Astrocyte (in vitro differentiated cells and primary cell): ENCODE measurements around the gene PKD1L1. TPM values are rescaled to one million over a fixed set of nuclear protein-coding genes. Genes with fewer than 3 reads are reported as not detected.
A peak's percentile ranks its signal among the peaks of the same experiment; 100 is the strongest.
"Not testable (repeated sequence)": the region's sequence is repeated elsewhere in the genome, so short reads cannot be mapped to it uniquely, and the experiment has no call there.

ENCODE experiments used
- DNase-seq: peaks from one replicate; pipeline ENCODE4 v3.0.0-alpha.2; 2010; ENCODE audit warnings: low read depth
- FAIRE-seq: peaks from 2 replicates; lab custom pipeline; 2011; peaks lifted over from hg19 to GRCh38; lab: Jason Lieb, UNC
- H2AFZ ChIP-seq: 2 replicates; pipeline ENCODE4 v1.6.0; 2012; ENCODE audit warnings: low read depth, low read length, inconsistent platforms
- H3K27ac ChIP-seq: 2 replicates; pipeline ENCODE4 v1.5.1; 2011; ENCODE audit warnings: low read depth, low read length, inconsistent platforms
- H3K27me3 ChIP-seq: 2 replicates; pipeline ENCODE4 v1.6.0; 2011; ENCODE audit warnings: low read length, inconsistent platforms; ENCODE audit not compliant: insufficient read depth
- H3K36me3 ChIP-seq: 2 replicates; pipeline ENCODE4 v1.5.1; 2011; ENCODE audit warnings: low read length, inconsistent platforms; ENCODE audit not compliant: insufficient read depth
- H3K4me1 ChIP-seq: 2 replicates; pipeline ENCODE4 v1.5.1; 2011; ENCODE audit warnings: low read length, inconsistent platforms; ENCODE audit not compliant: insufficient read depth
- H3K4me2 ChIP-seq: 2 replicates; pipeline ENCODE4 v1.6.0; 2012; ENCODE audit warnings: low read length, inconsistent platforms
- H3K4me3 ChIP-seq: 2 replicates; pipeline ENCODE4 v1.5.1; 2011; ENCODE audit warnings: low read depth, mild to moderate bottlenecking, low read length, inconsistent platforms; ENCODE audit not compliant: insufficient read depth
- H3K79me2 ChIP-seq: 2 replicates; pipeline ENCODE4 v1.6.0; 2012; ENCODE audit warnings: mild to moderate bottlenecking, low read length, inconsistent platforms; ENCODE audit not compliant: insufficient read depth
- H3K9ac ChIP-seq: 2 replicates; pipeline ENCODE4 v1.6.0; 2012; ENCODE audit warnings: mild to moderate bottlenecking, low read length, inconsistent platforms
- H3K9me3 ChIP-seq: 2 replicates; pipeline ENCODE4 v1.5.1; 2012; ENCODE audit warnings: low read depth, mild to moderate bottlenecking, low read length, inconsistent platforms; ENCODE audit not compliant: insufficient read depth
- H4K20me1 ChIP-seq: 2 replicates; pipeline ENCODE4 v1.6.0; 2012; ENCODE audit warnings: low read length, inconsistent platforms; ENCODE audit not compliant: insufficient read depth
- H3K27ac Mint-ChIP-seq: one replicate; pipeline ENCODE4 v1.8.0; 2021; ENCODE audit warnings: mild to moderate bottlenecking, mixed read lengths; ENCODE audit not compliant: unreplicated experiment
- H3K27me3 Mint-ChIP-seq: one replicate; pipeline ENCODE4 v1.8.0; 2021; ENCODE audit warnings: low read depth, mixed read lengths; ENCODE audit not compliant: unreplicated experiment
- H3K36me3 Mint-ChIP-seq: one replicate; pipeline ENCODE4 v1.8.0; 2021; ENCODE audit warnings: low read depth, mixed read lengths; ENCODE audit not compliant: unreplicated experiment
- H3K4me1 Mint-ChIP-seq: one replicate; pipeline ENCODE4 v1.8.0; 2021; ENCODE audit warnings: low read depth, mixed read lengths; ENCODE audit not compliant: unreplicated experiment
- H3K4me3 Mint-ChIP-seq: one replicate; pipeline ENCODE4 v1.8.0; 2021; ENCODE audit warnings: mild to moderate bottlenecking, moderate library complexity, mixed read lengths; ENCODE audit not compliant: unreplicated experiment
- H3K9me3 Mint-ChIP-seq: one replicate; pipeline ENCODE4 v1.8.0; 2021; ENCODE audit warnings: mild to moderate bottlenecking, mixed read lengths; ENCODE audit not compliant: unreplicated experiment
- CTCF ChIP-seq: IDR thresholded peaks from 2 replicates; pipeline ENCODE4 v1.5.1; 2011; ENCODE audit warnings: low read depth, mild to moderate bottlenecking, inconsistent platforms, low read length, moderate library complexity; ENCODE audit not compliant: insufficient read depth
- EZH2 ChIP-seq: IDR thresholded peaks from 2 replicates; pipeline ENCODE4 v1.6.1; 2012; ENCODE audit warnings: mild to moderate bottlenecking, low read length, inconsistent platforms; ENCODE audit not compliant: insufficient read depth
- total RNA-seq: library from RNA; stranded (reverse); gene quantifications from 2 replicates; pipeline ENCODE4 v1.2.1, GENCODE V29; 2021

The PKD1L1 gene
- total RNA-seq, 1 donor from 2014 or later = 0.39 TPM

GRCh38 chr7:47932016-47932415, 16.2 kb downstream of the PKD1L1 start:
- H3K4me3 Mint-ChIP-seq = peak overlapping the region; percentile 30
- Histone ChIP-seq H3K79me2 (no peaks in the 10 kb centered on the region), H3K36me3 (no peaks in the 10 kb centered on the region), H3K9ac (no peak overlapping the region), H3K27ac (no peak overlapping the region), H3K9me3 (no peaks in the 10 kb centered on the region), H4K20me1 (no peaks in the 10 kb centered on the region), H3K27me3 (no peaks in the 10 kb centered on the region), H3K4me1 (peaks cover 4% of the 10 kb centered on the region), H3K4me2 (no peak overlapping the region), H3K4me3 (no peak overlapping the region), H2AFZ (no peak overlapping the region)
- H3K27me3 Mint-ChIP-seq = no peaks in the 10 kb centered on the region
- FAIRE-seq (no peak), DNase-seq (peak; percentile 79)
- H3K9me3 Mint-ChIP-seq = no peaks in the 10 kb centered on the region
- H3K4me1 Mint-ChIP-seq = peaks cover 17% of the 10 kb centered on the region
- TF ChIP-seq EZH2 (no peak), CTCF (no peak)
- H3K27ac Mint-ChIP-seq = peak overlapping the region; percentile 72
- peaks cover 5% of the 10 kb centered on the region for H3K36me3 Mint-ChIP-seq

GRCh38 chr7:47931005-47932004, 17.0 kb downstream of the PKD1L1 start:
- no peak overlapping the region for H3K9ac ChIP-seq
- H3K27ac Mint-ChIP-seq = peak overlapping the region; percentile 72
- no peak for TF ChIP-seq EZH2

GRCh38 chr7:47924266-47924665, 24.0 kb downstream of the PKD1L1 start:
- Mint-ChIP-seq H3K4me1 (no peaks in the 10 kb centered on the region), H3K27me3 (no peaks in the 10 kb centered on the region), H3K4me3 (no peak overlapping the region), H3K27ac (no peak overlapping the region), H3K9me3 (peaks cover 2% of the 10 kb centered on the region), H3K36me3 (peaks cover 3% of the 10 kb centered on the region)
- no peaks in the 10 kb centered on the region for H3K4me1 ChIP-seq
- no peaks in the 10 kb centered on the region for H3K79me2 ChIP-seq
- H3K27me3 ChIP-seq = no peaks in the 10 kb centered on the region
- FAIRE-seq (no peak), DNase-seq (no peak)
- H3K9ac ChIP-seq = no peak overlapping the region
- H3K36me3 ChIP-seq = no peaks in the 10 kb centered on the region
- H2AFZ ChIP-seq = no peak overlapping the region
- no peak overlapping the region for H3K27ac ChIP-seq
- H3K4me3 ChIP-seq = no peak overlapping the region
- H3K4me2 ChIP-seq = no peak overlapping the region
- TF ChIP-seq EZH2 (no peak), CTCF (no peak)
- no peaks in the 10 kb centered on the region for H4K20me1 ChIP-seq
- H3K9me3 ChIP-seq = no peaks in the 10 kb centered on the region

More at GRCh38 chr7:47931005-47932004, 17.0 kb downstream of the PKD1L1 start:
- Histone ChIP-seq H3K79me2 (no peaks in the 10 kb centered on the region), H3K9me3 (no peaks in the 10 kb centered on the region), H3K27me3 (no peaks in the 10 kb centered on the region), H3K4me2 (no peak overlapping the region), H2AFZ (no peak overlapping the region), H3K4me1 (peaks cover 4% of the 10 kb centered on the region), H3K36me3 (no peaks in the 10 kb centered on the region), H3K27ac (no peak overlapping the region), H4K20me1 (no peaks in the 10 kb centered on the region), H3K4me3 (no peak overlapping the region)
- Mint-ChIP-seq H3K9me3 (no peaks in the 10 kb centered on the region), H3K4me3 (no peak overlapping the region), H3K4me1 (peaks cover 17% of the 10 kb centered on the region), H3K27me3 (no peaks in the 10 kb centered on the region), H3K36me3 (peaks cover 5% of the 10 kb centered on the region)
- no peak for FAIRE-seq
- DNase-seq = peak; percentile 40

- not testable (repeated sequence) for DNase-seq, H3K9me3 Mint-ChIP-seq, H3K4me1 ChIP-seq, FAIRE-seq, H3K4me1 Mint-ChIP-seq, H3K9ac ChIP-seq, H3K36me3 Mint-ChIP-seq, H3K4me2 ChIP-seq, H2AFZ ChIP-seq, H4K20me1 ChIP-seq, H3K27me3 ChIP-seq, H3K36me3 ChIP-seq, H3K27ac ChIP-seq, H3K79me2 ChIP-seq, H3K27me3 Mint-ChIP-seq, H3K27ac Mint-ChIP-seq, H3K4me3 ChIP-seq, H3K9me3 ChIP-seq, H3K4me3 Mint-ChIP-seq
Observed at GRCh38 chr7:47923081-47923875, 25.0 kb downstream of the PKD1L1 start.
